Activated CD8-positive, alpha-beta memory T cell treated with anti-CD3 and anti-CD28 coated beads, Interleukin-2, amount 50 U/mL, for 1 hour (primary cell): ENCODE data around the gene TMED6.

Source experiments
- DNase-seq: peaks from one replicate; pipeline ENCODE4 v3.0.0-alpha.2; 2020; ENCODE audit errors: extremely low read depth

The TMED6 gene

GRCh38 chr16:69351309-69352027 lies at the start of gene TMED6:
TSS of gene TMED6 (minus strand) at chr16:69351786. CDS start at chr16:69351753, 33 bp downstream.
- DNase-seq = no peak

- no peak for DNase-seq
These were observed 47.8 kb upstream of the TMED6 start for GRCh38 chr16:69399361-69399760.

- no peak for DNase-seq
These were observed 46.4 kb upstream of the TMED6 start for GRCh38 chr16:69397821-69398521.

- DNase-seq = peak; percentile 45
These were observed 44.8 kb upstream of the TMED6 start for GRCh38 chr16:69396187-69397061.

GRCh38 chr16:69395859-69396186 lies 44.2 kb upstream of the TMED6 start:
- no peak for DNase-seq

- DNase-seq = no peak
These were observed 42.6 kb upstream of the TMED6 start for GRCh38 chr16:69393898-69394849.

GRCh38 chr16:69386596-69386995 lies 35.0 kb upstream of the TMED6 start:
- no peak for DNase-seq

- no peak for DNase-seq
These were observed 33.4 kb upstream of the TMED6 start for GRCh38 chr16:69384974-69385373.

- DNase-seq = no peak
These were observed 30.8 kb upstream of the TMED6 start for GRCh38 chr16:69382421-69382820.

- no peak for DNase-seq
These were observed 29.6 kb upstream of the TMED6 start for GRCh38 chr16:69381231-69381630.

- DNase-seq = no peak
These were observed 27.2 kb upstream of the TMED6 start for GRCh38 chr16:69378760-69379159.

- no peak for DNase-seq
These were observed 26.4 kb upstream of the TMED6 start for GRCh38 chr16:69378036-69378435.

GRCh38 chr16:69376393-69377059 lies 24.9 kb upstream of the TMED6 start:
- no peak for DNase-seq

GRCh38 chr16:69373019-69373418 lies 21.4 kb upstream of the TMED6 start:
- no peak for DNase-seq

- DNase-seq = no peak
These were observed 20.0 kb upstream of the TMED6 start for GRCh38 chr16:69371564-69371963.

- no peak for DNase-seq
These were observed 17.3 kb upstream of the TMED6 start for GRCh38 chr16:69368866-69369265.

- no peak for DNase-seq
These were observed 16.4 kb upstream of the TMED6 start for GRCh38 chr16:69367980-69368379.

GRCh38 chr16:69366431-69366830 lies 14.8 kb upstream of the TMED6 start:
- DNase-seq = no peak

- DNase-seq = no peak
These were observed 14.3 kb upstream of the TMED6 start for GRCh38 chr16:69365901-69366300.

- no peak for DNase-seq
These were observed 12.5 kb upstream of the TMED6 start for GRCh38 chr16:69364088-69364487.

GRCh38 chr16:69363281-69363717 lies 11.7 kb upstream of the TMED6 start:
- DNase-seq = no peak
